ENCODE results near the gene NALCN. TPM values are rescaled to one million over a fixed set of nuclear protein-coding genes. Genes with fewer than 3 reads are reported as not detected.

Gene NALCN
- total RNA-seq, 1 donor from 2014 or later = 0.12 TPM

DNA sequence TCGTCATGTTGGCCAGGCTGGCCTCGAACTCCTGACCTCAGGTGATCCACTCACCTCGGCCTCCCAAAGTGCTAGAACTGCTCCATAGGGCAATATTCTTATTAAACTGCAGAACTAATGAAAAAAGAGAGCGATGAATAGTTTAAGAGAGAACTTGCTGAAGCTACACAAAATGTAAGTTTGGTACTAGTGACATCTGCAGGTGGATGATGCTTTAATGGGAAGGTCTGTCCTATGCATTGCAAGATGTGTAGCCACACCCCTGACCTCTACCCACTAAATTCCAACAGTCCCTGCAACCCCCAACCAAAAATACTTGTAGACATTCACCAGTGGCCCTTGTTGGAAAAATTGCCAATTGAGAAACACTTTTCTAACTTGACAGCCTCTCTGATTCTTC, 117.8 kb downstream of the NALCN start:
- H3K9me3 Mint-ChIP-seq (ENCODE audit: low read depth) = no peaks in the 10 kb centered on the region
- no peaks in the 10 kb centered on the region for H3K27me3 Mint-ChIP-seq
- H3K36me3 Mint-ChIP-seq (ENCODE audit: insufficient read depth) = no peaks in the 10 kb centered on the region
- DNase-seq (ENCODE audit: low spot score, unreplicated experiment) = no peak
- no peaks in the 10 kb centered on the region for H3K4me1 Mint-ChIP-seq (ENCODE audit: low read depth)
- TF ChIP-seq, protein P1, sequence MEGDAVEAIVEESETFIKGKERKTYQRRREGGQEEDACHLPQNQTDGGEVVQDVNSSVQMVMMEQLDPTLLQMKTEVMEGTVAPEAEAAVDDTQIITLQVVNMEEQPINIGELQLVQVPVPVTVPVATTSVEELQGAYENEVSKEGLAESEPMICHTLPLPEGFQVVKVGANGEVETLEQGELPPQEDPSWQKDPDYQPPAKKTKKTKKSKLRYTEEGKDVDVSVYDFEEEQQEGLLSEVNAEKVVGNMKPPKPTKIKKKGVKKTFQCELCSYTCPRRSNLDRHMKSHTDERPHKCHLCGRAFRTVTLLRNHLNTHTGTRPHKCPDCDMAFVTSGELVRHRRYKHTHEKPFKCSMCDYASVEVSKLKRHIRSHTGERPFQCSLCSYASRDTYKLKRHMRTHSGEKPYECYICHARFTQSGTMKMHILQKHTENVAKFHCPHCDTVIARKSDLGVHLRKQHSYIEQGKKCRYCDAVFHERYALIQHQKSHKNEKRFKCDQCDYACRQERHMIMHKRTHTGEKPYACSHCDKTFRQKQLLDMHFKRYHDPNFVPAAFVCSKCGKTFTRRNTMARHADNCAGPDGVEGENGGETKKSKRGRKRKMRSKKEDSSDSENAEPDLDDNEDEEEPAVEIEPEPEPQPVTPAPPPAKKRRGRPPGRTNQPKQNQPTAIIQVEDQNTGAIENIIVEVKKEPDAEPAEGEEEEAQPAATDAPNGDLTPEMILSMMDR (IDR thresholded peaks at IDR 0.05; ENCODE audit: unreplicated experiment) = no peak
- no peak overlapping the region for H3K4me3 Mint-ChIP-seq (ENCODE audit: low read depth)
- no peak overlapping the region for H3K27ac Mint-ChIP-seq

DNA sequence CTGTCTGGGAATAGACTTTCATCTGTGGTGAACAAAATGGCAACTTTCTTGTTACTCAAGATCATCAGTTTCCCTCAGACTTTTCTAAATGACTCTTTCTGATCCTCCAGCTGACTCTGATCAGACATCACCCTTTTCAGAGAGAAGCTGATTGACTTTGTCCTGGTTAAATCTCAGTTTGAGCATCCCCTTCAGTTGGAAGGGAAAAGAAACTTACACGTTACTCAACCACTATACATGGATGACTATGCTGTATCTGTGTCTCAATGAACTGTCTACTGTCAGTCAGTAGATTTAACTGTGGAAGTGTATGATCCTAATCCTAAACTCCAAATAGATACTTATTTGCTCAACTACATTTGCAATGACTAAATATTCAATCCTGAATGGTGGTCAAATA, 118.5 kb downstream of the NALCN start:
- no peak overlapping the region for H3K27ac Mint-ChIP-seq
- H3K27me3 Mint-ChIP-seq = no peaks in the 10 kb centered on the region
- TF ChIP-seq, protein P1 (IDR thresholded peaks at IDR 0.05; ENCODE audit: unreplicated experiment) = no peak
- no peak overlapping the region for H3K4me3 Mint-ChIP-seq (ENCODE audit: low read depth)
- DNase-seq (ENCODE audit: low spot score, unreplicated experiment) = no peak
- no peaks in the 10 kb centered on the region for H3K36me3 Mint-ChIP-seq (ENCODE audit: insufficient read depth)
- no peaks in the 10 kb centered on the region for H3K4me1 Mint-ChIP-seq (ENCODE audit: low read depth)
- no peaks in the 10 kb centered on the region for H3K9me3 Mint-ChIP-seq (ENCODE audit: low read depth)

DNA sequence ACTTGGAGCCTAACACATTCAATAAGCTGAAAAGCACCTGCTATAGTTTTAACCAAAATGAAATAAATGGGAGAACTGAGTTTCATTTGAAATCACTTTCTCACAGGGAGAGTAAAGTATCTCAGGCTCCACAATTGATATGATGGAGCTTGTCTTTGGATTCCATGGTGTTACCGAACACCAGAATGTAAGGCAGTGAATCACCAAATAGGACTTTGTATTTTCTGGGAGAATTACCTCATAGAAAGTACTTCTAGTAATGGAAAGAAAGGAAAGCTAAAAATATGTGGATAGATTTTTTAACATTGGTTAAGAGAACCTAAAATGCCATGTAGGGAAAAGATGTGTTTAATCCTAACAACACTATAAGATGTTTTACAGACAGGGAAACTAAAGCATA, 123.6 kb downstream of the NALCN start:
- TF ChIP-seq, protein P1 (IDR thresholded peaks at IDR 0.05; ENCODE audit: unreplicated experiment) = no peak
- Mint-ChIP-seq H3K36me3 (ENCODE audit: insufficient read depth) (no peaks in the 10 kb centered on the region), H3K4me3 (ENCODE audit: low read depth) (no peak overlapping the region), H3K9me3 (ENCODE audit: low read depth) (no peaks in the 10 kb centered on the region), H3K4me1 (ENCODE audit: low read depth) (no peaks in the 10 kb centered on the region), H3K27me3 (no peaks in the 10 kb centered on the region), H3K27ac (no peak overlapping the region)
- DNase-seq (ENCODE audit: low spot score, unreplicated experiment) = no peak

DNA sequence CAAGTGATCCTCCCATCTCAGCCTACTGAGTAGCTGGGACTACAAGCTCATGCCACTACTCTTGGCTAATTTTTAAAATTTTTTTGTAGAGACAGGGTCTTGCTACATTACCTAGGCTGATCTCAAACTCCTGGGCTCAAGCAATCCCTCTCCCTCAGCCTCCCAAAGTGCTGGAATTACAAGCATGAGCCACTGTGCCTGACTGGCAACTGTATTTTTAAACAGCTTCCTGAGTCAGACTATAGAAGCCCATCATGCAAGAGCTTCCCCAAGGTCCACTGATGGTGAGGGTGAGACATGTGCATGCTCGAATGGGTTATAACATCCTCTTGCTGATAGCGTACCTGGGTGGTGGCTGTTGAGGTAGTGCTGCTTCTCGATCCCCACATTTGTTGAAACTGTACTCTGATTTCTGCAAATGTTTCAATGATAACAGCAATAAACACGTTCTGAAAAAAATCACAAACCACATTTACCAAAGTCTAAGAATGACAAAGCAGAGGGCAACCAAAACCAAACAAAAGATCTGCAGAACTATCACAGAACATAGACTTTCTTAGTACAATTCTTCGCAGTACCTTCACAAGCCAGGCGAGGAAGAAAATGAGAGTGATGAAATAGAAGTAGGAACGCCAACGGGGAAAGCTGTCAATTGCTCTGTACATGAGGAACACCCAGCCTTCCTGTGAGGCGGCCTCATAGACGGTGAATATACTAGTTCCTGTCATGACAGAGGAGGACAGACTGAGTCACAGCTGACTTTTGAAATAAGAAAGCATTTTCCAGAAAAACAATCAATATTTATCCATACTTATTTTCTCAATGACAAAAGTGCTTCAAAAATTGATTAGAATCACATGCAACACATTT, 124.4 kb downstream of the NALCN start:
- no peaks in the 10 kb centered on the region for H3K27me3 Mint-ChIP-seq
- H3K36me3 Mint-ChIP-seq (ENCODE audit: insufficient read depth) = no peaks in the 10 kb centered on the region
- H3K4me1 Mint-ChIP-seq (ENCODE audit: low read depth) = no peaks in the 10 kb centered on the region
- H3K27ac Mint-ChIP-seq = no peak overlapping the region
- H3K4me3 Mint-ChIP-seq (ENCODE audit: low read depth) = no peak overlapping the region
- H3K9me3 Mint-ChIP-seq (ENCODE audit: low read depth) = no peaks in the 10 kb centered on the region
- DNase-seq (ENCODE audit: low spot score, unreplicated experiment) = no peak
- TF ChIP-seq, protein P1 (IDR thresholded peaks at IDR 0.05; ENCODE audit: unreplicated experiment) = no peak

DNA sequence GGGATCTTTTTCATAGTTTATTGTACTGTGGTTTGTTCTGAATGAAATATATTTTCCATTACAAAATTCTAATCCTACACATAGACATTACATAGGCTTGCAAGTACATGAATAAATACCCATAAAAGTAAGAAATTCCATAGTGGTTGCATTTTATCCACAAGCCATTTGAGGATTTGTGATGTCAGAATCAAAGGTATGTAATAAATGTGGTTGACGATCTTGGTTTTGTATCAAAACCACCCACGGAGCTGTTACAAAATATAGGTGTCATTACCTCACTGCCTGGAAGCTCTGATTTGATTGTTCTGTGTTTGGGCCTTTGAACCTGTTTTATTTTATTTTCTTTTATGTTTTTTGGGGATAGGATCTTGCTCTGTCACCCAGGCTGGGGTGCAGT, 125.1 kb downstream of the NALCN start:
- Mint-ChIP-seq H3K27ac (no peak overlapping the region), H3K27me3 (peaks cover 2% of the 10 kb centered on the region), H3K4me3 (ENCODE audit: low read depth) (no peak overlapping the region), H3K4me1 (ENCODE audit: low read depth) (no peaks in the 10 kb centered on the region), H3K9me3 (ENCODE audit: low read depth) (no peaks in the 10 kb centered on the region), H3K36me3 (ENCODE audit: insufficient read depth) (no peaks in the 10 kb centered on the region)
- TF ChIP-seq, protein P1 (IDR thresholded peaks at IDR 0.05; ENCODE audit: unreplicated experiment) = no peak
- no peak for DNase-seq (ENCODE audit: low spot score, unreplicated experiment)
